SK-N-SH treated with all-trans-retinoic acid at 6 μM for 48 hours (cell line): ENCODE results near the gene CUEDC1.
A peak's percentile ranks its signal among the peaks of the same experiment; 100 is the strongest.

Source experiments
- ATAC-seq: fragments of 200-7000 bp; cut with Tn5 transposase; 3 replicates; pipeline ENCODE4 v1.9.1; 2020; ENCODE audit warnings: mild to moderate bottlenecking, moderate library complexity
- BACH2 ChIP-seq: fragments of 250-450 bp; sonication (Bioruptor Pico); IDR thresholded peaks from 2 replicates; pipeline ENCODE4 v1.9.0; 2021; ENCODE audit warnings: mild to moderate bottlenecking, borderline replicate concordance
- CREB5 ChIP-seq: fragments of 250-450 bp; sonication (Bioruptor Pico); IDR thresholded peaks from 2 replicates; pipeline ENCODE4 v1.5.1; 2020; ENCODE audit warnings: low read depth, mild to moderate bottlenecking, moderate library complexity
- CSDC2 ChIP-seq: fragments of 250-450 bp; sonication (Bioruptor Pico); IDR thresholded peaks from 2 replicates; pipeline ENCODE4 v1.5.0; 2020; ENCODE audit warnings: mild to moderate bottlenecking, moderate library complexity
- CSRNP3 ChIP-seq: fragments of 250-450 bp; sonication (Bioruptor Pico); IDR thresholded peaks from 2 replicates; pipeline ENCODE4 v1.5.1; 2021; ENCODE audit warnings: mild to moderate bottlenecking, moderate library complexity
- GLIS3 ChIP-seq: fragments of 250-450 bp; sonication (Bioruptor Pico); IDR thresholded peaks from 2 replicates; pipeline ENCODE4 v1.5.0; 2020; ENCODE audit warnings: mild to moderate bottlenecking, moderate library complexity
- OSR1 ChIP-seq: fragments of 250-450 bp; sonication (Bioruptor Pico); IDR thresholded peaks from 2 replicates; pipeline ENCODE4 v1.8.0; 2022; ENCODE audit warnings: moderate library complexity, mild to moderate bottlenecking, inconsistent platforms
- RARB ChIP-seq: fragments of 250-450 bp; sonication (Bioruptor Pico); IDR thresholded peaks from 2 replicates; pipeline ENCODE4 v1.8.0; 2021; ENCODE audit warnings: mild to moderate bottlenecking, moderate library complexity
- TCF4 ChIP-seq: fragments of 250-450 bp; sonication (Bioruptor Pico); IDR thresholded peaks from 2 replicates; pipeline ENCODE4 v1.8.0; 2021; ENCODE audit warnings: mild to moderate bottlenecking, moderate library complexity, borderline replicate concordance
- TOX ChIP-seq: fragments of 250-450 bp; sonication (Bioruptor Pico); IDR thresholded peaks from 2 replicates; pipeline ENCODE4 v1.8.0; 2021; ENCODE audit warnings: mild to moderate bottlenecking, moderate library complexity, borderline replicate concordance
- TSHZ2 ChIP-seq: fragments of 250-450 bp; sonication (Bioruptor Pico); IDR thresholded peaks from 2 replicates; pipeline ENCODE4 v1.5.0; 2020; ENCODE audit warnings: mild to moderate bottlenecking, moderate library complexity
- ZC3H10 ChIP-seq: fragments of 250-450 bp; sonication (Bioruptor Pico); IDR thresholded peaks from 2 replicates; pipeline ENCODE4 v1.5.1; 2021; ENCODE audit warnings: mild to moderate bottlenecking, moderate library complexity
- ZFP30 ChIP-seq: fragments of 450-650 bp; formaldehyde crosslinking; IDR thresholded peaks from 2 replicates; pipeline ENCODE4 v1.5.0; 2022; ENCODE audit warnings: mild to moderate bottlenecking, moderate library complexity
- ZNF565 ChIP-seq: fragments of 450-650 bp; formaldehyde crosslinking; conservative IDR thresholded peaks from 2 replicates; pipeline ENCODE4 v1.5.0; 2020; ENCODE audit warnings: low read depth, mild to moderate bottlenecking, moderate library complexity

CUEDC1 gene

GRCh38 chr17:57874434-57875289 is 80.5 kb downstream of the CUEDC1 start (continued):
- TF ChIP-seq CSRNP3 (no peak), CREB5 (no peak), TSHZ2 (CRISPR knock-in tag) (no peak), GLIS3 (CRISPR knock-in tag) (no peak), TCF4 (CRISPR knock-in tag) (no peak), ZFP30 (CRISPR knock-in tag) (no peak), TOX (CRISPR knock-in tag) (no peak), OSR1 (CRISPR knock-in tag) (no peak)

- ATAC-seq, result no peak
- TF ChIP-seq CSDC2 (CRISPR knock-in tag) (0 out of 2 replicates have a peak, but pooled peaks have one; percentile 16), TCF4 (CRISPR knock-in tag) (no peak)
These were observed 81.2 kb downstream of the CUEDC1 start for GRCh38 chr17:57874058-57874419.

- TF ChIP-seq BACH2 (CRISPR knock-in tag), result no peak
- no peak for TF ChIP-seq ZC3H10 (CRISPR knock-in tag)
- no peak for TF ChIP-seq ZFP30 (CRISPR knock-in tag)
- TF ChIP-seq TSHZ2 (CRISPR knock-in tag), result no peak
- TF ChIP-seq CSRNP3, result no peak
- ATAC-seq, result no peak
These were observed 81.8 kb downstream of the CUEDC1 start for GRCh38 chr17:57873261-57874057.

- ATAC-seq, result no peak
- no peak for TF ChIP-seq ZNF565 (CRISPR knock-in tag)
These were observed 82.7 kb downstream of the CUEDC1 start for GRCh38 chr17:57872536-57872935.

GRCh38 chr17:57871863-57872262 is 83.3 kb downstream of the CUEDC1 start:
- TF ChIP-seq TCF4 (CRISPR knock-in tag) (no peak), RARB (CRISPR knock-in tag) (no peak), CREB5 (no peak), BACH2 (CRISPR knock-in tag) (no peak)

More at GRCh38 chr17:57871863-57872262, 83.3 kb downstream of the CUEDC1 start:
- ATAC-seq, result no peak
